ENCODE results near the gene RALGPS1.

Gene RALGPS1

GRCh38 chr9:126906091-126906490 lies 8.5 kb upstream of the RALGPS1 start:
- DNase-seq: no peak

GRCh38 chr9:126907058-126907457 lies 7.5 kb upstream of the RALGPS1 start:
- no peak for DNase-seq

GRCh38 chr9:126915281-126915816 lies 767 bp downstream of the RALGPS1 start:
- DNase-seq: no peak

- no peak for DNase-seq
These were observed 1.4 kb downstream of the RALGPS1 start for GRCh38 chr9:126915846-126916543.

GRCh38 chr9:126916909-126917308 lies 2.3 kb downstream of the RALGPS1 start:
- no peak for DNase-seq

- no peak for DNase-seq
These were observed 4.6 kb downstream of the RALGPS1 start for GRCh38 chr9:126919193-126919592.

- no peak for DNase-seq
These were observed 11.3 kb downstream of the RALGPS1 start for GRCh38 chr9:126925876-126926275.

- DNase-seq: no peak
These were observed 11.8 kb downstream of the RALGPS1 start for GRCh38 chr9:126926364-126926763.

GRCh38 chr9:126927419-126927818 lies 12.8 kb downstream of the RALGPS1 start:
- DNase-seq: no peak

GRCh38 chr9:126932871-126933321 lies 18.3 kb downstream of the RALGPS1 start:
- DNase-seq: no peak

- DNase-seq: no peak
These were observed 18.9 kb downstream of the RALGPS1 start for GRCh38 chr9:126933334-126933980.

- DNase-seq: no peak
These were observed 19.9 kb downstream of the RALGPS1 start for GRCh38 chr9:126934441-126934840.

- DNase-seq: no peak
These were observed 21.0 kb downstream of the RALGPS1 start for GRCh38 chr9:126935630-126936029.

GRCh38 chr9:126937444-126937843 lies 22.9 kb downstream of the RALGPS1 start:
- no peak for DNase-seq

GRCh38 chr9:126938327-126938726 lies 23.7 kb downstream of the RALGPS1 start:
- no peak for DNase-seq

GRCh38 chr9:126939821-126940221 lies 25.2 kb downstream of the RALGPS1 start:
- no peak for DNase-seq

- DNase-seq: no peak
These were observed 27.8 kb downstream of the RALGPS1 start for GRCh38 chr9:126942399-126942798.

GRCh38 chr9:126945682-126946081 lies 31.1 kb downstream of the RALGPS1 start:
- no peak for DNase-seq

- DNase-seq: no peak
These were observed 32.9 kb downstream of the RALGPS1 start for GRCh38 chr9:126947529-126947928.

- DNase-seq: peak; percentile 48
These were observed 37.8 kb downstream of the RALGPS1 start for GRCh38 chr9:126952205-126952977.

GRCh38 chr9:126953041-126953809 lies 38.6 kb downstream of the RALGPS1 start:
- DNase-seq: peak; percentile 81

GRCh38 chr9:126955811-126956210 lies 41.2 kb downstream of the RALGPS1 start:
- no peak for DNase-seq

Data from fibroblast of skin of right quadriceps (primary cell).